Endometrial microvascular endothelial cells (primary cell): ENCODE measurements around the gene COA1. TPM values are rescaled to one million over a fixed set of nuclear protein-coding genes. Genes with fewer than 3 reads are reported as not detected.
"Not testable (repeated sequence)": the region's sequence is repeated elsewhere in the genome, so short reads cannot be mapped to it uniquely, and the experiment has no call there.

ENCODE experiments used
- in situ Hi-C: cut with HindIII; loops from 2 replicates; pipeline ENCODE4 v1.10.0; 2017; ENCODE audit warnings: low sequenced_read_pairs, low pct_unique_long_range_greater_than_20kb; ENCODE audit errors: inconsistent ontology term
- total RNA-seq: library from RNA; depleted of rRNA; stranded (reverse); fragments of >200 nt; gene quantifications from one replicate; pipeline ENCODE4 v1.2.3, GENCODE V29; 2015; ENCODE audit errors: inconsistent ontology term

COA1 gene
- total RNA-seq, 1 donor from 2014 or later: 50.4 TPM

DNA sequence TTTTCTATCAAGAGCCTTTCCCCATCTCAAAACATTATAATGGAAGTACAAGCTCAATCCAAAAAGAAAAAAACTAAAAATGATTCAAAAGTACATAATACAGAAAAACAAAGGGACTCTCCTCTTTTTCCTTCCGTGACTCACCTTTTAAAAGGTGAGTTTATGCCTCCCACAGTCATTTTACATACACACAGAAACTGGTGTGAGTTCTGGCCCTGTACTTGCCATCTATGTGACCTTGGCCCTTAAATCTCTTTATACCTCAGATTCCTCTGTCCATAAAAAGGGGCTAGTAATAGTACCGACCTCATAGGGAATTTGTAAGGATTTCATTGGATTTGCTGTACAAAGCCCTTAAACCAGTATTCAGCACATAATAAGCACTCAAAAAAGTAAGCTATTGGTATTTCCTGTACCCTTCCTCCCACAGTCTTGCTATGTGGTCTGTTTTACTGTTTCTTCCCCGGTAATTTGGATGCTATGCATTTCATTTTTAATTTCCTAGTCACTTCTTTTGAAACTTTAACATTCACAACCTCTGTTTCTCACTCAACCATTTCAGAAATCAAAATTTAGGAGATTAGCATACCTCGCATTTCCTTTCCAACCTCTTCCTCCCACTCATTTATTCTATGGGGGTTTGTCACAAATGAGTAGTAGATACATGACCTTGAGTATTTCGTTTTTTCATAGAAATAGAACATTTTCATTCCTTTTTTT is 107.4 kb downstream of the COA1 start:
- in situ Hi-C loops: no loop called here

DNA sequence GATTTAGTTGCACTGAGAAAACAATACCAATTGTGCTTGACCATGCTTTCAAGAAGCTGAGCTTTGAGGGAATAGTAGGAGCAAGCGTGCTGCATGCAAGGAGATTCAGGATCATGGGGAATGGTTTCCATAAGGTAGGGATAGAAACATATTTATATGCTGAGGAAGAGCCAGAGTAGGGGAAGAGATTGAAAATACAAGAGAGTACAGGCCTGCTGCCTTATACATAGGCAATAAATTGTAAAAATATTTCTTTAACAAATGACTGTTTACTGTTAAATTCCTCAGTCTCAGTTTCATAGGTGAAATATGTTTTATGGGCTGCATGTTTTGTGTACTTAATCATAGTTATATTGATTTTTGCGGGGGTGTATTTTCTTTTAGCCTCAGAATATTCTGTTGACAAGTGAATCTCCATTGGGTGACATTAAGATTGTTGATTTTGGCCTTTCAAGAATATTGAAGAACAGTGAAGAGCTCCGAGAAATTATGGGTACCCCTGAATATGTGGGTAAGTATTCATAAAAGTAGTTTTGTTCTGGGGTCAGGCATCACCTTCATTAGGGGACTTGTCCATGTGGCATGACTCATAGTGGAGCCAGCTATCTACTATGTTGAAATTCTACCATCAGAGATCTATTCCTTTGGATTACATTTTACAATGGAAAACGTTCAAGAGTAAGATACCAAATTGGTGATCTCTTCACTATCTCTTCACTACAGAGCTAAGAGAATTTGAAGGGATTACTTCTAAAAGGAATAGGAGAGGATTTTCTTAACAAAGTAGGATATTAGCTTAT is 109.9 kb downstream of the COA1 start:
- in situ Hi-C loops: no loop called here

DNA sequence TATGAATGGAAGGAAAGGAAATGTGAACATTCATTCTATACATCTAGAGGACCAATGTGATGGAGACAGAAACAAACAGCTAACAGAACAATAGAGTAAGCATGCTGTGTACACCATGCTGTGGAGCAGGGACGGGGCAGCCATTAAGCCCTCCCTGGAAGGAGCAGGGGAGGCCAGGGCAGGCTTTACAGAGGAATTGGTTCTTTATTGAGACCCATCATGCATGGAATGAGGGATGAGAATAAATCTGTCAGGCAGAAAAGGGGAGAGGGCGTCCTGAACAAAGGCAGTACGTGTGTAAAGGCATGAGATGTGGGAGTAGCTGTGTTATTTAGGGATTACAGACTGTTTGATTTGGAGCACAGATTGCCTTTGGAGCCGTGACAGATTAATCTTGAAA is 111.2 kb downstream of the COA1 start:
- in situ Hi-C loops: no loop called here

DNA sequence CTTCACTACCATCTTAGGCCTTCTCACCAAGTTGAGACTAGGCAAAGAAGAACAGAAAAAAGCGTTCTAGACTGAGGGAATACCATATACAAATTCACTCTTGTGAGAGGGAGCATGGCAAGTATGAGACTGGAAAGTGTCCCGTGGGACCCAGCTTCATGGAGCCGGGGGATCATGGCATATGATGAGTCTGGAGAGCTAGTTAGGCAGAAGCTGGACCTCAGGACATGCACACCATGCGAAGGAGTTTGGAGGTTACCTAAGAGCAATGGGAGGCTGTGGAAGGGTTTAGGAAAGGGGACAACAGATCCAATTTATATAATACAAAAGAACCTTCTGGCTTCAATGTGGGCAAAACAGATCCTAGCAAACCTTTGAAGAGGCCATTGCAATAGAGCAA is 112.3 kb downstream of the COA1 start:
- in situ Hi-C loops: no loop called here

DNA sequence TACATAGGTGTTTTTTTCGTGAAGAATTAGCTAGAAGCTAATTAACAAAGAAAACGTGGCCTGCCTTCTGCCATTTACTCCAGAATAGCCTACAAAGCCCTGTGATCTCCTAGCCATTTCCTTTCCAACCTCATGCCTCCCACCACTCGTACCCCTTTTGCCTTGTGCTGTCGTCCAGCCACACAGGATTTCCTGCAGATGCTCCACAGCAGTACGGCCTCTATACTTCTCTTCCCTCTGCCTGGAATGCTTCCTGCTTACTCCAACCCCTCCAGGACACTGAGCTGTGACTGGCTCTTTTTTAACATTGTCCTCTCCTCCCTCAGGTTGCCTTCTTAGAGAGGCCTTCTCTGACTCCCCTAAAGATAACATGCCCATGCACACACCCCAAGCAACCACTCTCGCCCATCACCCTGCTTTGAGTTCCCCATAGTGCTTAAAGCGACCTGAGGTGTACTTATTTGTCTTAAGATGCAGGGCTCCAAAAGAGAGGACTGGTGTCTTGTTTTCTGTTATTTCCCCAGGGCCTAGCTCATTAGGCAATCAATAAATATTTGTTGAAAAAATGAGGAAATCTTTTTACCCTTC is 113.7 kb downstream of the COA1 start:
- in situ Hi-C loops: no loop called here

DNA sequence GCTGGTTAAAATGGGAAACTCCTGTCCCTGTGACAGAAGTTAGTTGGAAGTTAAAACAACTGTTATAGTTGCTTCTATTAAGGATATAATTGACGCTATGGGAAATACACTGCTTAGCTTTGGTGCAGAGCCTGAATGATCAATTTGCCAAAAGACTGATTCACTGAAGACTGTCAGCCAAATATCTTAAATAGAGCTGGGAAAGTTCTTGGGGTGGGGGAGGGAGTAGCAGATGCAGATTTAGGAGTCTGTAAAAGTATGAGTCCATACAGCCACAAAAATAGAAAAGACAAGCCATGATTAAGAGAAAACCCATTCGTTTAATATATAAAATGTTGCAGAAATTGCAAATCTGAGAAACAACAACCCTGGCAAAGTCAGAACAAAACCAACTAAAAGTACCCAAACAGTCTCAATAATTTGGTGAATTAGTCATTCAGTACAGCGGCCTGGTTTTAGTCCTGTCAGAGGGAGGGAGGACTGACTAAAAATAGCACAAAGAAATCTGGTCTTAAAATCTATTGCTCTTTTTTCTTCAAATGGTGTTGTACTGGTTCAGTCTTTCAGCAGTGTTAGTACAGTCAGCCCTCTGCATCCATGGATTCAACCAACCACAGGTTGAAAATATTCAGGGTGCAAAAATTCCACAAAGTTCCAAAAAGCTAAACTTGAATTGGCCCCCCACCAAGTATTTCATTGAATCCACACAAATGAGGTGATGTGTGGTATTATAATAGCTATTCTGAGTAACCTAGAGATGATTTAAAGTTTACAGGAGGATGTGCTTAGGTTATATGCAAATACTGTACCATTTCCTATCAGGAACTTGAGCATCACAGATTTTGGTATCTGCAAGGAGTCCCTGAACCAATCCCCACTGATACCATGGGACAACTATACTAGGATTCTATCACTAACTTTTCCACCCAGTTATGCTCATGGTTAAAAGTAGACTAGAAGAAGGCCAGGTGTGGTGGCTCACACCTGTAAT is 116.4 kb downstream of the COA1 start:
- in situ Hi-C loops: no loop called here

DNA sequence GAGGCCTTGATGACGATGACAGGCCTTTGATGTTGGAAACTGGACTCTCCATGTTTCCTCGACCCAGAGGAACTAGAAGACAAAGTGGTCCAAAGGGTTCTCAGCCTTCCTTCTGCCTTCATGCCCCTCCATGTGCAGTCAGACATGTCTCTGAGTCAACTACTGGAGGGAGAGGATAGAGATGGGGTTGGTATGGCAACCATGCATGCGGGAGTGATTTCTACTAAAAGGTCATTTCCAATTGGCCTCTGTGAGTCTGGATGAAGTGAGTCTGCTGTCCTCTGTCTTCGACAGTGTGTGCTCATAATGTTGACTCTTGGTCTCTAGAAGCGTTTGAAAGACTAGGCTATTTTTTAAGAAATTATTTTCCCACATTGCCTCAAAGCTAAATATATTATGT is 117.2 kb downstream of the COA1 start:
- in situ Hi-C loops: no loop called here

DNA sequence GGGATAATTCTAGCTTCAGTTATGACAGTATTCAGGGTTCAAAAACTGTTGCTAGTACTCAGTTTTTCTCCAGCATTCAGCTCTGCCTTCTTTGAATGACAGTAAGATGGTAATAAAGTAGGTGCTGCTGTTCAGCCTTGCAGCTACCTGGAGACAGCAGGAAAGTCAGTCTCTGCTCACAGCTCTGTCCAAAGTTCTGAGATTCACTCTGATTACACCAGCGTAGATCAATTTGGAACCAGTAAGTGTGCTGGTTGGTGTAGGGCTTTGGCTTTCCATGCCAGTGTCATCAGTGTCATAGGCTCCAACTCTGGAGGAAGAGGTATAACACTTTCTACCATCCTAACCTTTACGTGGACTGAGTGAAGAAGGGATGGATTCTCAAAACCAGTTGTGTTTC is 120.2 kb downstream of the COA1 start:
- in situ Hi-C loops: no loop called here

DNA sequence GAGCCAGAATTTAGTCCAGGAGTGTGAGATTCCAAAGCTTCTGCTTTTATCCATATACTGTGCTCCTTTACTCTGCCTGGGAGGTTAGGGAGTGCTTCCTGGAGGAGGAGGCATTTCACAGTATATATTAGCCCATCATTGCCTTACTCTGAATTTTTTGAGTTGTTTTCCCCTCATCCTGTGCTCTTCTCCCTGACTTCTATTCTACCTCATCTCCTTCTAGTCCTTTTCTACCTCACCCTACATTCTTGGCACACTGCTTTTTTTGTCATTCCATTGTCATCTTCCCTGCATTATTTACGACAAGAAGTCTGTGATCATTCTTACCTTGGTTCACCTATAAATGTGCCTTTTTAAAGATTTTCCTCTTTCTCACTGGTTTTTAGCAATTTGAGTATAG is 125.1 kb downstream of the COA1 start:
- in situ Hi-C loops: no loop called here

DNA sequence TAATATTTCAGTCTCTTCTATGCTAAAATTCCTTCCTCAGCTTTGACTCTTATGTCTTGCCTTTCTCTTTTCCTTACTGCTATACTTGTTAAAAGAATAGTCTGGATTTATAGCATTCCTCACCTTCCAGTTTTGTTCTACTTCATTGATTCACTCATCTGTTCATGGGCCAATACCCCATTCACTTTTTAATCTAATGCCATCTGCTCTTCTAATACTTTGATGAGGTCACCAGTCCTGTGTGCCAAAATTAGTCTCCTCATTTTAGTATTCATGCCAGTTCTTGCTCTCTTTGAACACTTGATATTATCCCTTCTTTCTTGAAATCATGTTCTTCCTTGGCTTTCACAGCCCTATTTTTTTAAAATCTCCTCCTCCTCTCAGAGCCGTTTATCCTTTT is 127.1 kb downstream of the COA1 start:
- in situ Hi-C loops: no loop called here

DNA sequence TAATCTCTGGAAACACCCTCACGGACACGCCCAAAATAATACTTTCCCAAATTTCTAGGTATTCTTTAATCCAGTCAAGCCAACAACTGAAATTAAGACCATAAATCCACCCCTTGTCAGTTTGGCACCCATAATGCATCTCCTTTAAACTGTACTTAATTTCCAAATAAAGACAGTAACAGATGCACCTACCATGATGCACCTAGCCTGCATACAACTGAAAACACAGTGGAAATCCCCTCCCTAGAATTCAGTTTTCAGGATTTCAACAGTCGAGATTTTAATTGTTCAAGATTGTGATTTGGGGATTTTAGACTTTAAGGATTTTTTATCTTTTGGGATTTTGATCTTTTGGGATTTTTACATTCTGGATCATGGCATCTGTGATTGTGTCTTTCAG is 129.3 kb downstream of the COA1 start:
- in situ Hi-C loops: no loop called here

DNA sequence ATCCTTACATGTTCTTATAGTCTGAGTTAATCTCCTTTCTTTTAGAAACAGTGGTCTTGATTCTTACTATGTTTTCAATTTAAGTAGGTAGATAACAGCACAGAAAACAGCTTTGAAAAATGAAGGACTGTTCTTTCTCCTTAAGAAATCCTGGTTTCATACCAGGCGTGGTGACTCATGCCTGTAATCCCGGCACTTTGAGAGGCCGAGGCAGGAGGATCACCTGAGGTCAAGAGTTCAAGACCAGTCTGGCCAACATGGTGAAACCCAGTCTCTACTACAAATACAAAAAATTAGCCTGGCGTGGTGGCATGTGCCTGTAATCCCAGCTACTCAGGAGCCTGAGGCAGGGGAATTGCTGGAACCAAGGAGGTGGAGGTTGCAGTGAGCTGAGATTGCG is 132.9 kb downstream of the COA1 start:
- in situ Hi-C loops: not testable (repeated sequence)

DNA sequence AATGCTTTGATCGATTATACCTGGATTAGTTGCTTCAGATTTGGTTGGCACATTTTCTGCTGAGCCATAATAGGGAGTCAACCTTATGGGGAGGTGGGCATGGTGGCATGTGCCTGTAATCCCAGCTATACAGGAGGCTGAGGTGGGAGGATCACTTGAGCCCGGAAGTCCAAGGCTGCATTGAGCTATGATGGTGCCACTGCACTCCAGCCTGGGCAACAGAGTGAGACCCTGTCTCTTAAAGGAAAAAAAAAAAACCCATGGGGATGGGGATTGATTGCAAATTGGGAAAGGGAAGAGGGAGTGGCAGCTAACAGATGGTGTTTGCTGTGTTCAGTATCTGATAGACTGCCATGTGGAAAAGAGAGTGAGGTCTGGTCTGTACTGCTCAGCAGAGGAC is 135.3 kb downstream of the COA1 start:
- in situ Hi-C loops: no loop called here

DNA sequence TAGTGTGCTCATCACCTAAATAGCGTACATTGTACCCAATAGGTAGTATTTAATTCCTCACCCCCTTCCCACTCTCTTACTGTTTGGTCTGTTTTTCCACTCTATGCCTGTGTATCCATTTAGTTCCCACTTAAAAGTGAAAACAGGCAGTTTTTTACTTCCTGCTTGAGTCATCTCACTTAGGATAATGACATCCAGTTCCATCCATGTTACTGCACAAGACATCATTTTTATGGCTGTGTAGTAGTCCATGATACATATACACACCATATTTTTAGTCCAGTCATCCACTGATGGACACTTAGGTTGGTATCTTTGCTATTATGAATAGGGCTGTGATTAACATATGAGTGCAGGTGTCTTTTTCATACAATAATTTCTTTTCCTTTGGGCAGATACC is 136.3 kb downstream of the COA1 start:
- in situ Hi-C loops: no loop called here

DNA sequence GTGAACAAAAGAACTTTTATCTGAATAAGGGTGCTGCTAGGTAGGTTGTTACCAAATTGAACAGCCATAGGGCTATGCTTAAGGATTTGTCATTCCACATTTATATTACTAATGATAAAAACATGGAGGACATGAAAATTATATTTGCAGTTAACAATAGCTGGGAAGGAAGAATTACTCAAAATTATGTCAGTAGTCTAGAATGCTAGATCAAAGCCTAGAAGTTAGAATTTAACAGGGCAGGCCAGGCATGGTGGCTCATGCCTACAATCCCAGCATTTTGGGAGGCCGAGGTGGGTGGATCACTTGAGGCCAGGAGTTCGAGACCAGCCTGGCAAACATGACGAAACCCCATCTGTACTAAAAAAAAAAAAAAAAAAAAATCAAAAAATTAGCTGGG is 137.0 kb downstream of the COA1 start:
- in situ Hi-C loops: no loop called here

DNA sequence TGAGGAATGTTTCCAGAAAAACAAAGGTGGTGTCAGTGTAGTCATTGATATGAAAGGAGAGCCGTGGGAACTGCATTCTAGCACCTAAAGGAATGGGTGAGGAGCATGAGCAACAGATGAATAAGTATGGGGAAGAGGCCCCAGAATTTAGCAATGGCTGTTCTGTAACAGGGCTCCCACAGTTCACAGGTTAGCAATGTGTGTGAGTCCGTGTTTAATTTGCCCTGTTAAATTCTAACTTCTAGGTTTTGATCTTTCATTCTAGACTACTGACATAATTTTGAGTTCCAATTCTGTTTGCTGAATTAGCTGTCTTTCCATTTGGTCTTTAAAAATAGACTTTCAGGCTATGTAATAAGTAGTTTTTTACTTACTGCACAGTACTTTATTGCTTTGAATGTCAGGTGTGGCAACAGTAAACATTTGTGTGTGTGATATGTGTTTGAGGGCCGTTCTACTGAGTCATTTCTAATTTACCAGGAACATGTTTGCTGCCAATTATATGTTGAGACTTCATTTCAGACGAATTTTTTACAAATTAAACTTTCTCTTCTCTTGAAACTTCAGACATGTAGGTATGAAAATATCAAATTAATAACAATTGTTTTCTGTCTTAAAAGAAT is 137.7 kb downstream of the COA1 start:
- in situ Hi-C loops: no loop called here

DNA sequence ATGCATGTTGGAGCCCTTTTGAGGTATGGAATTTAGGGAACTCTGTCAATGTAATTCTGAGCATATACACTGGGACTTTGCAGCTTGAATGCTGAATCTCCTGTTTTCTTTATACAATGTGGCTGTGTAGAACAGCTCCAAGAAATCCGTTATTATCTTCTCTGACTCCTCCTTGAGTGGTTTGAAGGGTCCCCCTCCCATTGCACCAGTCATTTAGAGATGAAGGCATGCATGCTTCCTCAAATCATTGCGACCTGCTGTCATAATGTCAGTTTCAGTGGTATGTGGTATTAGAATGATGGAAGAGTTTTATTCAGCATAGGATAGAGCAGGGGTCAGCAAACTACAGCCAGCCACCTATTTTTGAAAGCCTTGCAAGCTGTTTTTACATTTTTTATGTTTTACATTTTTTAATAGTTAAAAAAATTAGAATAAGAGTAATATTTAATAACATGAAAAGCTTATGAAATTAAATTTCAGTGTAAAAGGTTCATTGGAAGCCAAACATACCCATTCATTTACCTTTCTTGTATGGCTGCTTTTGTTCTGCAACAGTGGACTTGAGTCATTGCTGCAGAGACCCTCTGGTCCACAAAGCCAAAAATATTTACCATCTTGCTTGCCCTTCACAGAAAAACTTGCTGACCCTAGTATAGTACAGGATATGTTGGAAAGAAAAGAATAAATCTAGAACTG is 138.3 kb downstream of the COA1 start:
- in situ Hi-C loops: no loop called here

DNA sequence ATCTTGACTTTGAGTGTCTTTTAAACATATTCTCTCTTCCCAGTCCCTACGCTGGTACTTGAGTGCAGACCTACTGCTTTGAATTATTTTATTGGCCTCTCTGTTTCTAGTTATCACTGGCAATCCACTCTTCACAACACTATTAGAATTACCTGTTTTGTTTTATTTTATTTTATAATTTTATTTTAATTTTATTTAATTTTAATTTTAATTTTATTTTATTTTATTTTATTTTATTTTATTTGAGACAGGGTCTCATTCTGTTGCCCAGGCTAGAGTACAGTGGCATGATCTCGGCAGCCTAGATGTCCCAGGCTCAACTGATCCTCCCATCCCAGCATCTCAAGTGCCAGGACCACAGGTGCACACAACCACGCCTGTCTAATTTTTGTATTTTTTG is 139.6 kb downstream of the COA1 start:
- in situ Hi-C loops: no loop called here
